ENCODE results near the gene FOXA1. TPM values are rescaled to one million over a fixed set of nuclear protein-coding genes. Genes with fewer than 3 reads are reported as not detected.

Gene FOXA1
- total RNA-seq, 1 experiment from 2014 or later, result 0.07 TPM

- Histone ChIP-seq H3K18ac (ENCODE audit: insufficient read length, low read depth, low read length) (no peak overlapping the region), H3K23ac (ENCODE audit: insufficient read length, low read depth, low read length) (no peak overlapping the region), H3K79me2 (ENCODE audit: insufficient read depth, low read length) (no peaks in the 10 kb centered on the region), H2BK20ac (ENCODE audit: low read depth, low read length, poor library complexity, severe bottlenecking) (no peak overlapping the region), H4K91ac (ENCODE audit: insufficient read length, low read depth, low read length) (no peak overlapping the region), H2AK5ac (ENCODE audit: insufficient read length, low read length) (no peak overlapping the region), H2BK12ac (ENCODE audit: insufficient read length, low read depth, low read length) (no peak overlapping the region), H4K8ac (replicated peaks; ENCODE audit: insufficient read length, low read depth, low read length) (no peak overlapping the region), H3K27ac (ENCODE audit: insufficient read length, low read depth, low read length) (no peak overlapping the region), H3K56ac (ENCODE audit: insufficient read length, low read depth, low read length) (no peak overlapping the region), H3K14ac (ENCODE audit: insufficient read depth, low read length) (no peak overlapping the region), H3K27me3 (ENCODE audit: insufficient read depth, low read length) (peaks cover 9% of the 10 kb centered on the region; the same call in 1 of the 2 replicates), H3K23me2 (ENCODE audit: insufficient read length, low read depth, low read length, poor library complexity, severe bottlenecking) (no peaks in the 10 kb centered on the region), H2BK120ac (ENCODE audit: low read depth, low read length, poor library complexity, severe bottlenecking) (no peak overlapping the region), H3K4me1 (ENCODE audit: insufficient read depth, low read length) (no peaks in the 10 kb centered on the region), H3K79me1 (ENCODE audit: insufficient read depth, low read depth, low read length, poor library complexity, severe bottlenecking) (no peaks in the 10 kb centered on the region), H3T11ph (ENCODE audit: low read length) (no peak overlapping the region), H2BK15ac (ENCODE audit: low read depth, low read length) (no peak overlapping the region), H2AFZ (ENCODE audit: low read length) (no peak overlapping the region), H3K9me3 (ENCODE audit: control insufficient read depth, low read depth, low read length) (no peaks in the 10 kb centered on the region), H3K4ac (ENCODE audit: low read depth, low read length) (no peak overlapping the region), H3K9ac (ENCODE audit: extremely low read depth, insufficient read length, low read length) (no peak overlapping the region), H2BK5ac (ENCODE audit: insufficient read length, low read length) (no peak overlapping the region), H4K20me1 (ENCODE audit: control insufficient read depth, insufficient read depth, insufficient read length) (no peaks in the 10 kb centered on the region), H3K4me2 (ENCODE audit: insufficient read depth, insufficient read length, low read length) (no peak overlapping the region), H4K5ac (ENCODE audit: insufficient read length, low read depth, low read length) (no peak overlapping the region)
- Mint-ChIP-seq H3K4me1 (no peaks in the 10 kb centered on the region), H3K9me3 (peaks cover 17 to 23% of the 10 kb centered on the region in 2 experiments), H3K27me3 (ENCODE audit: low read depth) (peaks cover 81% of the 10 kb centered on the region), H3K27ac (no peak overlapping the region), H3K4me3 (no peak overlapping the region), H3K36me3 (ENCODE audit: insufficient read depth in 1 of 3, low read depth in 3 of 3) (peaks cover 0 to 9% (median 2%) of the 10 kb centered on the region in 3 experiments; a peak in 4 of 7 replicates)
- no peak for DNase-seq
- no CpG with 5 or more reads among the region's 3 CpGs for WGBS (ENCODE audit: extremely low coverage, insufficient read length, low lambda C conversion rate)
- no peak for TF ChIP-seq CTCF (conservative IDR thresholded peaks at IDR 0.05)
Observed at GRCh38 chr14:37608649-37609048, 13.6 kb upstream of the FOXA1 start.
